Urothelium cell line (cell line): Measurements from ENCODE around the gene DHX9.
A peak's percentile ranks its signal among the peaks of the same experiment; 100 is the strongest.

Experiments
- DNase-seq: peaks from one replicate; pipeline ENCODE4 v3.0.0; 2011; ENCODE audit warnings: low spot score, mixed read lengths
- FAIRE-seq: peaks from 2 replicates; lab custom pipeline; 2011; peaks lifted over from hg19 to GRCh38; lab: Jason Lieb, UNC

The DHX9 gene

DNA sequence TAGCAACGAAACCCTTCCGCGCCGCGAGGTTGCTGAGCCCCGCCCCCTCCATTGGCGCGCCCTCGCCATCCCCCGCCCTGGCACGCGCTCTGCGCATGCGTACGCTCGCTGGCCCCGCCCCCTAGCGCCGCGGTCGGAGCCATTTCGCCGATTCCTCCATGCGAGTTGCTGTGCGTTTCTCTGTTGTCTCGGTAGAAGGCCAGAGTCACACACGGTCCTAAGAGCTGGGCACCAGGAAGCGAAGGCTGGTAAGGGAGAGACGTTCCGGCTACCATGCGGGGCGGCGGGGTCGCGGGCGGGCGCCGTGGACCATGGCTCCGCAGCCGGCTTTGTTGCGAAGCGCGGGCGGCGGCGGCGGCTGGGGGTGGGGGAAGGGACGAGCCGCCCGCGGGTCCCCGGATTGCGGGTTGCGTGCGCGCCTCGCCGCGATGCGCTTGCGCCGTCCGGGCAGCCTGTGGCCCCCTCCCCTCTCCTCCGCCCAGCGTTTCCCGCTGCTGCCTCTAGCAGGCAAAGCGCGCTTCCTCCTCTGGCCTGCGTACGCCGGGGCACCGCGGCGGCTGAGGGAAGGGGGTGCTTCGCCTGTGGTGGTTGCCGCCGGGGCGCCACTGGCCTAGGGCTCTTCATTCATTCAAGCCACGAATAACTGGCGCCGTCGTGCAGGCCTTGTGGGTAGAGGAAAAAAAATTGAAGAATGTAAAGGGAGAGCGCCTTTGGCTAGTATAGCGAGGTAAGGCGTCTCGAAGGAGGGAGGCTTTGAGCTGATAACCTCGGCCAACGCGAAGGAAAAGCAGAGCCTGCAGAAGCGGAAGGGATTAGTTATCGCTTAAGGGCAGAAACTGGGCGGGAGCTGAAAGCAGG lies at the start of gene DHX9:
Gene DHX9, plus strand, starts transcription at position 139 of the 858 bp plus-strand sequence. CDS start 3,220 bp downstream, outside the sequence.
- FAIRE-seq: peak; percentile 74
- DNase-seq: peak; percentile 98

DNA sequence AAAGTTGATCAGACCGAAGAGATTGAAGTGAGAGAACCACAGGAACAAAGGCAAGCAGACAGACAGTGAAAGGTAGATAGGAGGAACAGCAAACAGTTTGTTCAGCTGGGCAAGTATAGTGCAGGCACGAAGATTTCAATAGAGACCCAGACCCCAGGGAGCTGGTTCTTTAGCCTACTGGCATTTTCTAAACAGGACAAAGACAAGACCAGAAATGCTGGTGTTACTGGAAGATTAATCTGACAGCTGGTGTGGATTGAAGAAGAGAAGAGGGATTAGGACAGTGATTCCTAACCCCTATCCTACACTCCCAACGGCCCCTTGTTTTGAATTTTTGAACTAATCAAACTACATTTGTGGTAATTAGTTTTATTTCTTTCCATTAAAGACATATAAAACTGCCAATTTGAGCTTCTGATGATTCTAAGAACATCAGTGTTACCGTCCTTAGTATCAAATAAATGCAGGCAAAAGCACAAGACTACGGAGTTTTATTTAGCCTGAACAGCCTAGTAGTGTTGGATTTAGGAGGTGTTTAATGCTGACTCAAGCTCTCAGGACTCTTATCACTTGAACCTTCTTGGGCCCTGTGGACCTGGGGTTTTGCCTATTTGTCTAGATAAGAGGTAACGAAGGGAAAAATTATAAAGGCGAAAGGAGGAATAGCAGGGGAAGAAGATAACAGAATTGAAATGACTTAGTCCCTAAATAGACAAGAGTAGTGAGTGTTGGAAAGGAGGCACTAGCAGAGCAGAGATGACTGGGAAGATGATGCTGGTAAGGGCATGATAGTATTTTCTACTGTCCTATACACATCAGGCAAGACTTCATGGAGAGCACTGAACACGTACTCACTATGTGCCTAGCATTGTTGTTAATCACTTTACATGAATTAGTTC lies 47.6 kb upstream of the DHX9 start:
- DNase-seq (no peak), FAIRE-seq (no peak)

DNA sequence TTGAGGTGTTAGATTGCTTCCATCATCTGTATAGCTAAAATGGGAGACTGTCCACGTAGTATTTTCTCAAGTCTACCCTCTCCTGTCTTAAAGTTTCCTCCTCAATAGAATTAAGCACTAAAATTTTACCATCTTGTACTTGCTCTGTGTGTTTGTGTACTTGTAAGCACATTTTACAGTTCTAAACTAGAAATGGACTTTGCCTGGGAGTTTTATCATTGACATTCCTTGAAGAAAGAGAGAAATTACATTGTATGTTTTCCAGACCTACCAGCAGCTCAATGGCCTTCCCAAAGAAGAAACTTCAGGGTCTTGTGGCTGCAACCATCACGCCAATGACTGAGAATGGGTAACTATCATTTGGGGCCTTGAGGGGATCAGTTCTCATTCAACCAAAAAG lies 45.1 kb upstream of the DHX9 start:
- no peak for FAIRE-seq
- DNase-seq: no peak

DNA sequence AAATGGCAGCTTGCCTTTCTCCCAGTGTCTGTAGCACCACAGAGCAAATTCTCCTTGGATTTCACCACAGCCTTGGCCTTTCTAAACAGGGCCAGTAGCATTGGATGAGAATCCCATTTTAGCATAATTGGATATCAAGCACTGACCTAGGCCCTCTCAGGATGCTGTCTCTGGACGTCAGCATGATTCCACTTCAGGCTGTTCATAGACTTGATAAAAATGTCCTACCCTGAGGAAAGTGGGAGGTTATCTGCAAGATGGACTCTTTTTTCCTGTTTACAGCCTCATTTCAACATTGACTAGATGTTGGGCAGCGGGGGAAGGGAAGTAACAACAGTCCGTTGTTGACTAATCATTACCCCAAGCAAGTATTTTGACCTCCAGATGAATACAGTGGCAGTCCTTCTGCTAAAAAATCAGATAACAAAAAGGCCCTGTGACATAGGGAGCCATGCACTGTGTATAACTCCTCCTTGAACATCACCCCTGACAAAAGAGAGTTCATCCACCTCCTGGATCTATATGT lies 44.4 kb upstream of the DHX9 start:
- FAIRE-seq: no peak
- DNase-seq: no peak

GRCh38 chr1:182795563-182796228 lies 43.5 kb upstream of the DHX9 start:
- FAIRE-seq: no peak
- DNase-seq: no peak

GRCh38 chr1:182802006-182802803 lies 36.9 kb upstream of the DHX9 start:
- FAIRE-seq (no peak), DNase-seq (no peak)

- DNase-seq (no peak), FAIRE-seq (no peak)
Measured at GRCh38 chr1:182803846-182804245, 35.3 kb upstream of the DHX9 start.

DNA sequence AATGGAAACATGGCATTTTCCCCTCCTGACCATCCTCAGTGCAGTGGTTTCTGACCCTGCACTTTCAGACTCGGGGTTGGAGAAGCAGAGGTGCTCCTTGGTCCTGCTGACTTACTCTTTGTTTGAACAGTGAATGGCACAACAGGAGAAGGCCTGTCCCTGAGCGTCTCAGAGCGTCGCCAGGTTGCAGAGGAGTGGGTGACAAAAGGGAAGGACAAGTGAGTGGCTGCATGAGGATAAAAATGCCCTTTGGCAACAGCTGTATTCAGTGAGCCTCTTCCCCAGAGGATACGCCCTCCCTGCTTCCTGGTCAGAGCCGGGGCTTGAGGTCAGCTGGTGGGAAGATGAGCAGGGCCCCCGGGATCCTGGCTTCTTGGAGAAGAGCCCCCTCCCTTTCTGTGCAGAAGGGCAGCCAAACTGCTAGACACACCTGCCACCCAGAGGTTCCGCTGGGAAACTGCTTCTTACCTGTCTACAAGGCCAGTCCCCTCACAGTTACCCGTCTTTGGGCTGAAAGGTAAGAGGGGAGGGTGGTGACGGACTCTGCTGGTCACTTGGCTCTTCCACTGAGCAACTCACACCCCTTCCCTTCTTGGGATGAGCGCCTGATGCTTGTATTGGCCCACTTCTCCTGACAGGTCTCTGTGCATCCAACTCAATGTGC lies 33.0 kb upstream of the DHX9 start:
- DNase-seq (no peak), FAIRE-seq (no peak)

- no peak for DNase-seq
- FAIRE-seq: no peak
Measured at GRCh38 chr1:182807907-182808306, 31.2 kb upstream of the DHX9 start.

DNA sequence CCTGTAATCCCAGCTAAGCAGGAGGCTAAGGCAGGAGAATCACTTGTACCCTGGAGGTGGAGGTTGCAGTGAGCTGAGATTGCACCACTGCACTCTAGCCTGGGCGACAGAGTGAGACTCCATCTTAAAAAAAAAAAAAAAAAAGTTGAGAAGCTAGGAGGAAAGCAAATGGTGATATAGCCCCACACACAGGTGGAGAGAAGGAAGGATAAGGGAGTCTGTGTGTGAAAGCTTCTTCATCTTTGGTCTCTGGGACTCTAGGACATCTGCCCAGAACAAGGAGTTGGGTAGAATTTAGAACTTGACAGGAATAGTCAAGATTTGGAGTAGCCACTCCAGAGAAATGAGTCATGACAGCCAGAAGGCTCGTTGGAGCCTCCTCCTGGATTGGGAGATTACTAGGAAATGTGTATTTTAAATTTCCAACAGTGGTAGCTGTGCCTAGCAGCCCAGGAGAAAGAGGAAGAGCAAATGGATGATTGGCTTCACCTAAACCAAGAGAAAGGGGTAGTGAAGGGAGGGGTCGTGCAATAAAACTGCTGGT lies 29.7 kb upstream of the DHX9 start:
- DNase-seq (no peak), FAIRE-seq (no peak)

GRCh38 chr1:182811975-182812722 lies 27.0 kb upstream of the DHX9 start:
- DNase-seq (no peak), FAIRE-seq (no peak)

- FAIRE-seq (no peak), DNase-seq (no peak)
Measured at GRCh38 chr1:182816863-182817262, 22.3 kb upstream of the DHX9 start.

GRCh38 chr1:182817802-182818201 lies 21.3 kb upstream of the DHX9 start:
- no peak for FAIRE-seq

DNA sequence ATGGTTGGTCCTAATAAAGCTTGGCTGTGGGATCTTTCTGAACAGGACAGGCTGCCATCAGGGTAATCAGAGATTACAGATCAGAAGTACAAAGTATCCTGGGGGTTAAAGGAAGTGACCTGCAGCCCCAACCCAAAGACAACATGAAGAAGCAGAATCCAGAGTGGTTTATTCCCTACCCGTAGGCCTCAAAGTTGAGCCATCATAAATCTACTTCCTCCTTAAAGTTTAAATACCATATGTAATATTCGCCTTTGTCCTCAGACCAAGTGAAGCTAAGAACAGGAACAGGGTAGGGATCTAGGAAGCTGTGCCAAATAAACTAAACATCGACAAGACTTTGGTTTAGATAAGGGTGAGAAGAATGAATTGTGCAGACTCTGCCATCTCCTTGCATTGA lies 15.9 kb upstream of the DHX9 start:
- FAIRE-seq: no peak
- DNase-seq: no peak

More at GRCh38 chr1:182817802-182818201, 21.3 kb upstream of the DHX9 start:
- no peak for DNase-seq

DNA sequence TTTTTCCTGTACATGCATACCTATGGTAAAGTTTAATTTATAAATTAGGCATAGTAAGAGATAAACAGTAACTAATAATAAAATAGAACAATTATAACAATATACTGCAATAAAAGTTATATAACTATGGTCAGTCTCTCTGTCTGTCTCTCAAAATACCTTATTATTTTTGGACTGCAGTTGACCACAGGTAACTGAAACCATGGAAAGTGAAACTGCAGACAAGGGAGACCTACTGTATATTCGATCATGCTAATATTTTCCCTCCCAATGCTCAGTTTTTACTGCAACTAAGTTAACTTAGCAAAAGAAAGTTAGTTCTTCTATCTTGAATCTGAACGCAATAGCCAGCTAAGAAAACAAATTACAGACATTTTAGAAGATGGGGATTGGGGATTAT lies 12.3 kb upstream of the DHX9 start:
- FAIRE-seq: no peak

GRCh38 chr1:182829285-182829932 lies 9.7 kb upstream of the DHX9 start:
- DNase-seq (no peak), FAIRE-seq (no peak)

More for the DNA sequence above, 12.3 kb upstream of the DHX9 start:
- DNase-seq: no peak

DNA sequence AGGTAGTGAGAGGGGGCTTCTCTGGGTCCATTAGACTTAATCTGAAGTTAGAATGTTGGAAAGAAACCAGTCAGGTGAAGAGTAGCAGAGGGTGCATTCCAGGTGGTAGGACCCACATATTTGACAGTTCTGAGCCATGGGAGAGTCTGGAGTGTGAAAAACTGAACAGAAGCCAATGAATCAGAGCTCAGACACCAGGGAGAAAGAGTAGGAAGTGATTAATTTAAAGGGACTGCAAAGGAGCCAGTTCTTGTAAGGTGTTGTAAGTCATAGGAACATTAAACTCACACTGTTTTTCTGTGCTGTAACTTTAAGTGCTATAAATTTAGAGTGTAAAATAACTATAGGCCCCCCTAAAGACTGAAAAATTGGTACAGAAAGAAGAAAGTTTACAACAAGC lies 5.9 kb upstream of the DHX9 start:
- no peak for DNase-seq
- no peak for FAIRE-seq

DNA sequence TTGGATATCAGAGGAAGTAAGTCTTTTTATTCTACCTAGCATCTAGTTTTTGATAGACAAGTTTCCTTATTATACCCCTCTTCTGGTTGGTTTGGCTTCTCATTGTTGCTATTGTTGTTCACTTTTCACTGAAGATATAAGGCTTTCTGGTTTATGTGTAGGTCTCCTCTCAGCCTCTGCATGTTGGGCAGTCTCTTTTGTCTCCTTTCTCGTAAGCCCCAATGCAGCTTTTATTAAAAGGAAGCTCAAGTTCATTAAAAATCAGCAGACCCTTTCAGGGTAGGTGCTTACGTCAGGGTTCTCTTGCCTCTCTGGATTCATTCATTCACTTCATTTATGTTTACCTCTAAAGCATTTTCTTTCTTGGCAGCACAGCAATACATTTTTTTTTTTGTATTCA lies 4.8 kb upstream of the DHX9 start:
- no peak for DNase-seq
- FAIRE-seq: no peak
